Duodenal mucosa (tissue), 2 donors: ENCODE results near the gene SLFN13.

Experiments
- H3K27ac ChIP-seq: one replicate; pipeline ENCODE4 v1.7.0; 2013; ENCODE audit warnings: low read depth, low read length
- H3K27me3 ChIP-seq, 2 donors: one replicate each; pipeline ENCODE4 v1.7.0; 2013; ENCODE audit warnings: low read length in 2 of 2, control low read depth in 1 of 2; ENCODE audit not compliant: insufficient read depth in 2 of 2, control insufficient read depth in 1 of 2
- H3K36me3 ChIP-seq, 2 donors: one replicate each; pipeline ENCODE4 v1.7.0; 2013; ENCODE audit warnings: low read length in 2 of 2, control low read depth in 1 of 2; ENCODE audit not compliant: insufficient read depth in 2 of 2, control insufficient read depth in 1 of 2
- H3K4me1 ChIP-seq, 2 donors: one replicate each; pipeline ENCODE4 v1.7.0; 2013; ENCODE audit warnings: low read length in 2 of 2, control low read depth in 1 of 2; ENCODE audit not compliant: insufficient read depth in 2 of 2, control insufficient read depth in 1 of 2
- H3K4me3 ChIP-seq, 2 donors: one replicate each; pipeline ENCODE4 v1.7.0; 2013; ENCODE audit warnings: low read length in 2 of 2, low read depth in 1 of 2
- H3K9ac ChIP-seq, 2 donors: one replicate each; pipeline ENCODE4 v1.7.0; 2013; ENCODE audit warnings: low read length in 2 of 2, low read depth in 1 of 2
- H3K9me3 ChIP-seq, 2 donors: one replicate each; pipeline ENCODE4 v1.7.0; 2013; ENCODE audit warnings: low read length in 2 of 2, control low read depth in 1 of 2; ENCODE audit not compliant: control insufficient read depth in 1 of 2

SLFN13 gene, protein sequence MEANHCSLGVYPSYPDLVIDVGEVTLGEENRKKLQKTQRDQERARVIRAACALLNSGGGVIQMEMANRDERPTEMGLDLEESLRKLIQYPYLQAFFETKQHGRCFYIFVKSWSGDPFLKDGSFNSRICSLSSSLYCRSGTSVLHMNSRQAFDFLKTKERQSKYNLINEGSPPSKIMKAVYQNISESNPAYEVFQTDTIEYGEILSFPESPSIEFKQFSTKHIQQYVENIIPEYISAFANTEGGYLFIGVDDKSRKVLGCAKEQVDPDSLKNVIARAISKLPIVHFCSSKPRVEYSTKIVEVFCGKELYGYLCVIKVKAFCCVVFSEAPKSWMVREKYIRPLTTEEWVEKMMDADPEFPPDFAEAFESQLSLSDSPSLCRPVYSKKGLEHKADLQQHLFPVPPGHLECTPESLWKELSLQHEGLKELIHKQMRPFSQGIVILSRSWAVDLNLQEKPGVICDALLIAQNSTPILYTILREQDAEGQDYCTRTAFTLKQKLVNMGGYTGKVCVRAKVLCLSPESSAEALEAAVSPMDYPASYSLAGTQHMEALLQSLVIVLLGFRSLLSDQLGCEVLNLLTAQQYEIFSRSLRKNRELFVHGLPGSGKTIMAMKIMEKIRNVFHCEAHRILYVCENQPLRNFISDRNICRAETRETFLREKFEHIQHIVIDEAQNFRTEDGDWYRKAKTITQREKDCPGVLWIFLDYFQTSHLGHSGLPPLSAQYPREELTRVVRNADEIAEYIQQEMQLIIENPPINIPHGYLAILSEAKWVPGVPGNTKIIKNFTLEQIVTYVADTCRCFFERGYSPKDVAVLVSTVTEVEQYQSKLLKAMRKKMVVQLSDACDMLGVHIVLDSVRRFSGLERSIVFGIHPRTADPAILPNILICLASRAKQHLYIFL

DNA sequence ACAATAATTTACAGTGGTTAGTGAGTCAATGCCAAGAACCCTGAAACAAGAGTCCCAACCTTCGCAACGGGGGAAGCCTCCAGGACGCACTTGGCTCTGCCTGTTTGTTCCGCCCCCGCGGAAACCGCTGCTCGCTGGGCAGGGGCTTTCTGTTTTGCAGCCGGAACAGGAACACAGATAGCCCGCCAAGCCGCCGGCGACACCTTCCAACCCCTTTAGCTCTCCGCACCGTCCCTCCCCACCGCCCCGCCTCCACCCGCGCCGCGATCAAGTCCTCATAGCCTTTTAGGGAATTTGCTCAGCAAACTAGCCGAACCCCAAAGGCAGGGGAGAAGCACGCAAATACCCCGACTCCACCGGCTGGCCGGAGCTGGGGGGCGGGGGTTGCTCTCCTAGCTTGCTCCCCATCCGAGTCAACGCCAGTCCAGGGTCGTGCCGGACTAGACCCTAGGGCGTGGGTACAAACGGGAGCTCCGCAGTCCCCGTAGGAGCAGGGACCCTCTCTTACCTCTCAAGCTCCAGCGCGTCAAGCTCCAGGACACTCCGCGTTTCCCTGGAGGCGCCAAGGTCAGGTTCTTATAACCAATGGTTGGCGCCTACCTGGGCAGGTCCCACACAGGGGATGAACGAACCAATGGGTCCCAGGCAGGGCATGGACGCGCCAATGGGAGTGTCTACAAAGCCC, at the start of gene SLFN13:
Gene SLFN13 (minus strand): TSS at position 553 of the 685 bp plus-strand sequence. CDS start 3,086 bp downstream, outside the sequence.
- H3K9ac ChIP-seq, result peak within 1 kb of the TSS; percentile 71
- H3K27me3 ChIP-seq, result peaks cover 0 to 5% of the 10 kb centered on the region in 2 donors
- H3K9me3 ChIP-seq, result no peaks in the 10 kb centered on the region
- no peaks in the 10 kb centered on the region for H3K36me3 ChIP-seq
- H3K4me1 ChIP-seq, result no peaks in the 10 kb centered on the region
- H3K4me3 ChIP-seq, result peak within 1 kb of the TSS; percentile 83 to 90
- H3K27ac ChIP-seq, result peak within 1 kb of the TSS; percentile 67

DNA sequence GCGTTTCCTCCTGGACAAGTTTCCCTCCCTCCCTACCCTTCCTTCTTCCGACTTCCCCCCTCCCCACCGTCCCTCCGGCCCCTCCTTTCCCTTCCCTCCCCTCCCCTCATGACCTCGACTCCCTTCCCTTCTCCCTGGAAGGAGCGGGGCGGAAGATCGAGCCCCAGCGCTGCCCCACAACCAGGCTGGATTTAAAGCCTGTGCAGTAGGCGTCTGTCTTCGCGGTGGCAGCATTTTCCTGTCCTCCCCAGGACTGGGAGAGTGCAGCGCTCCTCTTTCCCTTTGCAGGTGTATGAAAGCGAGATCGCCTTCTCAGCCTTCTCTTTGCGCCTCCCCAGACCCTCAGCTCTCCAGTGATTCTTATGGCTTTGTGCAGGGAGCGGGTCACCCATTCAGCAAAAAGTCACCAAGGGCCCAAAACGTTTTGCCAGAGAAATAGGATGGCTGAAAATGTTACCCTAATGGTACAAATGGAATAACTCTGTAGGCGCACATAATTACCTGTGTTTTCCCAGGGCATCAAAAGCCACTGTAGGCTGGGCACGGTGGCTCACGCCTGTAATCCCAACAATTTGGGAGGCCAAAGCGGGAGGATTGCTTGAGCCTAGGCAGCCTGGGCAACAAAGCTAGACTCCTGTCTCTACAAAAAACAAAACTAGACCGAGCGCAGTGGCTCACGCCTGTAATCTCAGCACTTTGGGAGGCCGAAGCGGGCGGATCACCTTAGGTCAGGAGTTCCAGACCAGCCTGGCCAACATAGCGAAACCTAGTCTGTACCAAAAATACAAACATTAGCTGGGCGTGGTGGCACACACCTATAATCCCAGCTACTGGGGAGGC, 48.1 kb upstream of the SLFN13 start:
- Histone ChIP-seq H3K27me3 (peaks cover 63 to 73% of the 10 kb centered on the region in 2 donors), H3K4me1 (no peaks in the 10 kb centered on the region), H3K27ac (no peak overlapping the region), H3K4me3 (no peak overlapping the region), H3K36me3 (no peaks in the 10 kb centered on the region), H3K9ac (no peak overlapping the region), H3K9me3 (no peaks in the 10 kb centered on the region)

DNA sequence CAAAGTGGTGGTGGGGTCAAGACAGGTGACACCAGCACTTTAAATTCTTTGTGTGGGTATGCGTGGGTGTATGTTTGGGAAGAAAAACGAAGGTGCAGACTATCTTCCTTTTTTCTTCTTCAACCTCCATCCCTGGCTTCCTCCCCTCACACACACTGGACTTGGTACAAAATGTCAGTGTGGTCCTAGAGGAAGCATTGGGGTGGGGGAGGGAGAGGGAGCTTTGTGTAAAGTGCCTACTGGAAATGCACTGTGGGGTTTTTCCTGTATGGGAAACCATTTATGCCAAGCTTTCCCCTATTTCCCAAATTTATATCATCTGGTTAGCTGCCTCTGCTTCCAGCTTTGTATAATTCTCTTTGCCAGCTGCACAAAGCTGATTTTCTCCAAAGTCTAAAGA, 44.5 kb upstream of the SLFN13 start:
- Histone ChIP-seq H3K9me3 (no peaks in the 10 kb centered on the region), H3K36me3 (no peaks in the 10 kb centered on the region), H3K9ac (no peak overlapping the region), H3K27me3 (peaks cover 74 to 83% of the 10 kb centered on the region in 2 donors), H3K4me3 (no peak overlapping the region), H3K4me1 (peaks cover 0 to 6% of the 10 kb centered on the region in 2 donors), H3K27ac (no peak overlapping the region)

DNA sequence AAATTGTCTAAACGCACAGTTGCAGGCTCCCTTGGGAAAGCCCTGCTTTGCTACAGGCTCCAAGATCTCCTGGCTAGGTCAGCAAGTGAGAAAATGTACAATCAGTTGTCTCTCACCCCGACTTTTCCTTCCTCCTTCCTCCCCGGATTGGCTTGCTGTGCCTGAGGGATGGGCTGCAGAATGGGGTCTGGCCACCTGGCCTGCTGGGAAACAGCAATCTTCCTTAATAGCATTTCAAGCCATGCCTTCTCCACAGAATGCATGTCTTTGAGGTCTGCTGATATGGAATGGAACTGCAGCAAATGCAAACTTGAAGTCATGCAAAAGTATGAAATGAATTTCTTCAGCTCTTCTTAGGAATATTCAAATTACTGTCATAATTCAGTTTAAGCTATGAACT, 42.9 kb upstream of the SLFN13 start:
- H3K27me3 ChIP-seq, result peaks cover 60 to 71% of the 10 kb centered on the region in 2 donors
- H3K9me3 ChIP-seq, result no peaks in the 10 kb centered on the region
- peaks cover 0 to 9% of the 10 kb centered on the region in 2 donors for H3K4me1 ChIP-seq
- H3K9ac ChIP-seq, result no peak overlapping the region
- H3K4me3 ChIP-seq, result no peak overlapping the region
- no peaks in the 10 kb centered on the region for H3K36me3 ChIP-seq
- H3K27ac ChIP-seq, result no peak overlapping the region

DNA sequence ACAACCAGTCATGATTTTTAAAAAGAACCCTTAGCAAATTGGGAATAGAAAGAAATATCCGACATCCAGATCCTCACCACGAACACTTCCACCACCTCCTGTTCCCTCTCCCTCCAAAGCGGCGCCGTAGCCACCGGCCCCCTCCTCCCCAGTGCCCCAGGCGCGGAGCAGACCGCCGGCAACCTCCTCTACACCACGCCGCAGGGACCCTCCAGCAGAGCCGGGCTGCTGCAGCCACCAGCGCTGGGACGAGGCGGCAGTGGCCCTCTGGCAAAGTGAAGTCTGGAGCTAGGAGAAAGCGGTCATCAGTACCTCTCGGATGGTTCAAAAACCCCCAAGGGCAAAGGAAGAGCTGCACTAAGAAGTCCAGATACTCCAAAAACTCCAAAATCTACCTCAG, 41.4 kb upstream of the SLFN13 start:
- Histone ChIP-seq H3K36me3 (no peaks in the 10 kb centered on the region), H3K27me3 (peaks cover 48 to 58% of the 10 kb centered on the region in 2 donors), H3K9ac (no peak overlapping the region), H3K9me3 (no peaks in the 10 kb centered on the region), H3K4me3 (no peak overlapping the region), H3K4me1 (peaks cover 0 to 9% of the 10 kb centered on the region in 2 donors), H3K27ac (no peak overlapping the region)

DNA sequence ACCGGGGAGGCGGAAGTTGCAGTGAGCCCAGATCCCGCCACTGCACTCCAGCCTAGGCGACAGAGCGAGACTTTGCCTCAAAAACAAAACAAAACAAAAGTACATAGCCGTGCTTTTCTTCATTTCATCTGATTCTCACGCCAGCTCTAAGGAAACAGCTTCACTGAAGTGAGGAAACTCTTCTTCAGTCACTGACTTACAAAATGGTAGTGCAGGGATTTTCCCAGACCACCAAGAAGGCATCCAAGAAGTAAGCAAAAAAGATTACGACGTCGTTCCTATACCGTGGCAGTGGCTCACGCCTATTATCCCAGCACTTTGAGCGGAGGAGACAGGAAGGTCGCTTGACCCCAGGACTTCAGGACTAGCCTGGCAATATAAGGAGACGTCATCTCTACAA, 40.4 kb upstream of the SLFN13 start:
- Histone ChIP-seq H3K4me1 (peaks cover 0 to 9% of the 10 kb centered on the region in 2 donors), H3K9me3 (no peaks in the 10 kb centered on the region), H3K4me3 (no peak overlapping the region), H3K27ac (no peak overlapping the region), H3K36me3 (no peaks in the 10 kb centered on the region), H3K27me3 (peaks cover 43 to 54% of the 10 kb centered on the region in 2 donors), H3K9ac (no peak overlapping the region)

DNA sequence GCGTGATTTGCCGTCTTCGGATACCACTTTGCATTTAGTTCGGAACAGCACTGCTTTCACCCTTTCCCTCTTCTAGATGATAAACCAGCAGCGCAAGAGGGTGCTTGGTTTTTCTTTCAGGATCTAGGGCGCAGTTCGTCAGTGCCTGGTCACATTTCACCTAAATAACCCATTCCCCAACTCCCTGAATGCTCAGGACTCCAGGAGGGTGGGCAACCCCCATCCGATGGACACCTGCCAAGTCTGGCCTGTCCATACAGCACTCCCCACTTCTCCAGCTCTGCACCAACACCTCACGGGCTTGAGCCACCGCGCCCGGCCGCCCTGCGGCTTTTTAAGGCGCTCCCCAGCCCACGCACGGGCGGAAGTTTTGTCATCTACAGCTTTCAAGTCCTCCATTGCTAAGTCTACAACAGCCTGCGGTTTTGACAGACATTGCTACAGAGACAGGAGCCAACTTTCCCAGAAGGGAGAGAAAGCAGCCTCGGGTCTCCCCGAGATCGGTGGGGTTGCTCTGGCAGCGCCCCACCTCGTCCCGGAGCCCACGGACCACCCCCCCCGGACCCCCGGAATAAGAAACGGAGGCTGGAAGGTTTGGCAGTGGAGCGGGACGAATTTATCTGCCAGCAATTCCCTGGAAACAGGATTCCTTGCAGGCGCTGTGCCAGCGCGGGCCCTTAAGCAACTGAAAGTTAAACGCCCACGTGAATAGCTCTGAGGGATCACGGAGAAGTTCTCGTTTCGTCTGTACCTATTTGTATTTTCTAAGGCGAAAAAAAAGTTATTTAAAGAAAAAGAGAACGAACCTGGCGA, 38.6 kb upstream of the SLFN13 start:
- H3K27me3 ChIP-seq, result peaks cover 32 to 35% of the 10 kb centered on the region in 2 donors
- H3K9ac ChIP-seq, result peak overlapping the region; percentile 30 to 40
- H3K4me1 ChIP-seq, result peaks cover 0 to 9% of the 10 kb centered on the region in 2 donors
- H3K9me3 ChIP-seq, result no peaks in the 10 kb centered on the region
- peak overlapping the region; percentile 76 to 78 for H3K4me3 ChIP-seq
- H3K27ac ChIP-seq, result no peak overlapping the region
- H3K36me3 ChIP-seq, result no peaks in the 10 kb centered on the region

DNA sequence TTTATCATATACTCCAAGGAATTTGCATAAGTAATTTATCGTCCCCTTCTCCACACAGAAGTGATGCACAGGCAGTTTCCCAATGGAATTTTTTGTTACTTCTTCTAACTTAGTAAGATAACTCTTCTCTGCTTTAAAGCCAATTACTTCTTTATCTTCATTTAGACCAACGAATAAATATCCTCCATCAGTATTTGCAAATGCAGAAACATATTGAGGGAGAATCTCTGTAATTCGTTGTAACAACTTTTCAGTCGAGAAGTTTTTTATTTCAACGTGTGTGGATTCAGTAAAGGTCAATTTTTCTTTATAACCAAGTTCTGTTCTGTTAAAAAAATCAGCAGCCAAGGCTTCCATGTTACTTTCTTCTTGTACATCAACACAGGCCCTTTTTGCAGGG, 30.7 kb upstream of the SLFN13 start:
- H3K9ac ChIP-seq, result no peak overlapping the region
- no peaks in the 10 kb centered on the region for H3K27me3 ChIP-seq
- no peak overlapping the region for H3K4me3 ChIP-seq

DNA sequence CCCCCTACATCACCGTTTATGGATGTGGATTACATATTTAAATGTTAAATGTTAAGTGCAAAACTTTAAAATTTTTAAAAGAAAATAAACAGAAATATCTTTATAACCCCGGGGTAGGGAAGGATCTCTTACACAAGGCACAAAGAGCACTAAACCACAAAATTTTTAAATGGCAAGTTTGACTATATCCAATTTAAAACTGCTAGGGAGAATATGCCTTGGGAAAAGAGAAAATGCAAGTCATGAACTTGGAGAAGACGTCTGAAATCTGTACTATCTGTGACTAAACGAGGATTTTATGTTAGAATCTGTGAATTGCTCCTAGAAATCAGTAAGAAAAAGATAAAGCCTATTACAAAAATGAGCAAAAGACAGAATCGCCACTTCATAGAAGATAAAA, 28.7 kb upstream of the SLFN13 start:
- no peaks in the 10 kb centered on the region for H3K9me3 ChIP-seq
- H3K9ac ChIP-seq, result no peak overlapping the region
- H3K36me3 ChIP-seq, result no peaks in the 10 kb centered on the region
- H3K27me3 ChIP-seq, result no peaks in the 10 kb centered on the region
- no peak overlapping the region for H3K4me3 ChIP-seq
- H3K27ac ChIP-seq, result no peak overlapping the region
- H3K4me1 ChIP-seq, result no peaks in the 10 kb centered on the region

More for the DNA sequence above, 30.7 kb upstream of the SLFN13 start:
- H3K4me1 ChIP-seq, result no peaks in the 10 kb centered on the region
- no peak overlapping the region for H3K27ac ChIP-seq
- no peaks in the 10 kb centered on the region for H3K36me3 ChIP-seq
- no peaks in the 10 kb centered on the region for H3K9me3 ChIP-seq
